Thyroid gland (tissue), 4 donors: Measurements from ENCODE around the gene BACH2.

Source experiments
- POLR2A ChIP-seq, 2 donors: fragments of 450-650 bp; IDR thresholded peaks; one replicate each; pipeline ENCODE4 v1.6.1; 2017; ENCODE audit warnings: antibody characterized with exemption in 2 of 2, mild to moderate bottlenecking in 2 of 2, moderate library complexity in 1 of 2
- TF ChIP-seq, protein P1 (sequence below), 6 experiments: fragments of 200-600 bp in 3 of 6; fragments of 450-650 bp in 3 of 6; sonication (generic) in 3 of 6; IDR thresholded peaks; one replicate each; pipeline ENCODE4 v1.5.1; 2016 to 2019; ENCODE audit warnings: antibody characterized with exemption in 6 of 6, mild to moderate bottlenecking in 2 of 6, inconsistent platforms in 1 of 6, moderate library complexity in 1 of 6

- TF ChIP-seq, protein P1, sequence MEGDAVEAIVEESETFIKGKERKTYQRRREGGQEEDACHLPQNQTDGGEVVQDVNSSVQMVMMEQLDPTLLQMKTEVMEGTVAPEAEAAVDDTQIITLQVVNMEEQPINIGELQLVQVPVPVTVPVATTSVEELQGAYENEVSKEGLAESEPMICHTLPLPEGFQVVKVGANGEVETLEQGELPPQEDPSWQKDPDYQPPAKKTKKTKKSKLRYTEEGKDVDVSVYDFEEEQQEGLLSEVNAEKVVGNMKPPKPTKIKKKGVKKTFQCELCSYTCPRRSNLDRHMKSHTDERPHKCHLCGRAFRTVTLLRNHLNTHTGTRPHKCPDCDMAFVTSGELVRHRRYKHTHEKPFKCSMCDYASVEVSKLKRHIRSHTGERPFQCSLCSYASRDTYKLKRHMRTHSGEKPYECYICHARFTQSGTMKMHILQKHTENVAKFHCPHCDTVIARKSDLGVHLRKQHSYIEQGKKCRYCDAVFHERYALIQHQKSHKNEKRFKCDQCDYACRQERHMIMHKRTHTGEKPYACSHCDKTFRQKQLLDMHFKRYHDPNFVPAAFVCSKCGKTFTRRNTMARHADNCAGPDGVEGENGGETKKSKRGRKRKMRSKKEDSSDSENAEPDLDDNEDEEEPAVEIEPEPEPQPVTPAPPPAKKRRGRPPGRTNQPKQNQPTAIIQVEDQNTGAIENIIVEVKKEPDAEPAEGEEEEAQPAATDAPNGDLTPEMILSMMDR (IDR thresholded peaks at IDR 0.05), result no peak
- no peak for TF ChIP-seq POLR2A (IDR thresholded peaks at IDR 0.05)
Observed at GRCh38 chr6:89930789-89931188, 365.9 kb downstream of the BACH2 start.
